NCI-H2107 treated with DMSO at 0.1 percent for 48 hours (cell line): Measurements from ENCODE around the gene EPHB3.

Experiments used
- DNase-seq: peaks from one replicate; lab custom pipeline; 2025; ENCODE audit not compliant: unreplicated experiment; lab: John Stamatoyannopoulos, UW

The EPHB3 gene

DNA sequence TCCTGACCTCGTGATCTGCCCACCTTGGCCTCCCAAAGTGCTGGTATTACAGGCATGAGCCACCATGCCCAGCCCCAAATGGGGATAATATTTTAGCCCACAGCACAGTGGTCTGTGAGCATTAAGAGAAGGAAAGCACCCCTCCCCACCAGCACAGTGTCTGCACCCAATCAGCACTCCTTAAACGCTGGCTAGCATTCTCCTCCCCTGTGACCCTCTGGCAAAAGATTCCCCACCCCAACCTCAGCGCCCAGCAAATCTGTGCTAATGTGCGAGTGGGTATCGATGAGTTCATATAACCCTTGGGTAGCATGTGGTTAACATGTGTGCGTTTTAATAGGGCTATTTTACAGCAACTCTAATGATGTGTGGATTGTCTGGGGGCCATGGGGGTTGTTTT is 18.3 kb upstream of the EPHB3 start:
- DNase-seq = no peak

DNA sequence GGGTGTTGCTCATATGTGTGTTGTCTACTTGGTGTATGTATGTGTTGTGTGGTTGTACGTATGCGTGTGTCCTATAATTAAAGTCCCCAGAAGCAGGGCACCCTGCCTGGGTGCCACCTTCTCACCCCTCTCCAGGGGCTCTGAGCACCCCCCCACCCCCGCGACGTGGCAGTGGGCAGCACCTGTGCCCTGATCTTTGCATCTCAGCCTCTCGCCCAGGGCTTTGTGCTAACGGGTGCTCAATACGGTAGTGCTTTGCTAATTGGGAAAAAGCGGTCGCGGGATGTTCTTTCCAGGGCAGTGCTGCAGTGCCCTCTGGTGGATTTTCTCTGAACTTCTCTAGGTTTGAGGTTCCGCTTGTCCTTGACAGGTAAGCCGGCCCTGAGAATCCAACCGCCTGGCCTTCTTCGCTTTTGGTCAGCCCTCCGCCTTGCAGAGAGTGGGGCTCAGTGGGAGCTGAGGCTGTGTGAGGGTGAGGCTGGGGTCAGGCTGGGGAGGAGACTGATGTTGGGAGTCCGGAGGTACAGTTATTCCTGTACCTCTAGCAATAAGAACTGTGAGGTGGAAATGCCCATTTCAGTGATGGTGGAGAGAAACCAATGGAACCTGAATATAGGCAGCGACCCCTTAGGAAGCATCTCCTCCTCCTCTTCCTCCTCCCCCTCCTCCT is 17.6 kb upstream of the EPHB3 start:
- peak; percentile 93 for DNase-seq

DNA sequence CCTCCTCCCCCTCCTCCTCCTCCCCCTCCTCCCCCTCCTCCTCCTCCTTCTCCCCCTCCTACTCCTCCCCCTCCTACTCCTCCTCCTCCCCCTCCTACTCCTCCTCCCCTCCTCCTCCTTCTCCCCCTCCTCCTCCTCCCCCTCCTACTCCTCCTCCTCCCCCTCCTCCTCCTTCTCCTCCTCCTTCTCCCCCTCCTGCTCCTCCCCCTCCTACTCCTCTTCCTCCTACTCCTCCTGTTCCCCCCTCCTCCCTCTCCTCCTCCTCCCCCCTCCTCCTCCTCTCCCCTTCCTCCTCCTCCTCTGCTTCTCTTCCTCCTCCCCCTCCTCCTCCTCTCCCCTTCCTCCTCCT is 17.1 kb upstream of the EPHB3 start:
- no peak for DNase-seq

DNA sequence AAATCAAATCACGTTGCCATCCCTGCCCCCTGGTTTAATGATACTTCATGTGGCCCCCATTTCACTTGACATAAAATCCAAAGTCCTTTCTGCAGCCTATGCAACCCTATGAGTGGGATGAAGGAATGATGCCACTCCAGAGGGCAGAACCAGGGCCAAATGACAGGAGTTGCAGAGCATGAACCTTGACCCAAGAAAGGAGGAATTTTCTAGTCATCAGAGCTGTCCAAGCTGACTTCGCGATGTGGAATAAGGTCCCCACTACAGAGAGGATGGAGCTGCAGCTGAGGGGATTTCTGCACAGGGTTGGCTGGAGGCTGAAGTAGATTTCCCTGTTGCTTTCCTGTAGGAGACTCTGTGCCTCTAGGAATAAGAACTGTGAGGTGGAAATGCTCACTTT is 15.8 kb upstream of the EPHB3 start:
- no peak for DNase-seq

DNA sequence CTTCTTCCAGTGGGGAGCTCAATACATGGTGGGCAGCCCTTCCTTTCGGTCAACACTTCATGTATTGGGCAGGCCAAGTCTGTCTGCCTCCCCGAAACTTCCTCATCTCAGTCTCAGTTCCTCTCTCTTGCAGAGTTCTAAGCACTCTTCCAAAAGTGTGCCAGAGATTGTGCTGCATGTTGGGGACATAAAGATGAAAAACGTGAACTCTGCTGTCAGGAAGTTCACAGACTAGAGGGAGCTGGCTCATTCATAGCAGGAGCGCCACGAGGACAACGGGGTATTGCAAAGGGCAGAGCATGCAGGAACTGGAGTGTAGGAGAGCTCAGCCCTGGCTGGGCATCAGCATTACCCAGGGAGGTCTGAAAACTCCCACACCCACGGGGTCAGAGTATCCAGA is 15.3 kb upstream of the EPHB3 start:
- DNase-seq = no peak

DNA sequence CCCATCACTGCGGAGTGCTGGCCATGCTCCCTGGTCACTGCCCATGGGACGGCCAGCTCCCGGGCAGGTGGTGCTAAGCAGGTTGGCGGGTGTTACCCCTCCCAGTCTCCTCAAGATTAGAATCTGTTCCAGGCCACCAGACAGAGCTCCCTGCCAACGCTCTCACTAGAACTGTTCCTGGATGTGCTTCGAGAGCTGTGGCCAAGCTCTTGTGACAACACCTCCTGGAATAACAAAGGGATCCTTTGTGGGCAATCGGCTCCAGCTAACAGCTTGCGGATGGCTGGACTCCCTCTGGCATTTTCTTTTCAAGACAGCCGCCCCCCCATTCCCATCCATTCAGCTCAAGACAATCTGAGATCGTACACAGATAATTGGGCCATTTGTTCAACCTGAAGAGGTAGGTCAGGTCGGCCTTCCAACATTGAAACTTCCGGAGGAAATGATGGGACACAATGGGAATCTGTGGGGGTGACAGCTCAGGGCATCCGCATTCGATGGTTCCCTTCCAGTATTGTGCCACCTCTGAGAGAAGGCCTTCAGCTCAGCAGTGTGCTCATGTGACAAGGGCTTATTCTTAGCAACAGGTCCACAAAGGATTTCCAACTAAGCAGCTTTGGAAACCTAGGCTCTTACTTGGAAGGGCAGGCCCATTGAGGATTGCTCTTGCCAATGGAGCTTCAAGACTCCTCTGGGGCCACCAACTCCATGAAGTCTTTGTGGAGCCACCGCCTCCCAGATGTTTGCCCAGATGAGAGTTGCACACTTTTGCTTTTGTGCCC is 11.6 kb upstream of the EPHB3 start:
- DNase-seq = no peak

DNA sequence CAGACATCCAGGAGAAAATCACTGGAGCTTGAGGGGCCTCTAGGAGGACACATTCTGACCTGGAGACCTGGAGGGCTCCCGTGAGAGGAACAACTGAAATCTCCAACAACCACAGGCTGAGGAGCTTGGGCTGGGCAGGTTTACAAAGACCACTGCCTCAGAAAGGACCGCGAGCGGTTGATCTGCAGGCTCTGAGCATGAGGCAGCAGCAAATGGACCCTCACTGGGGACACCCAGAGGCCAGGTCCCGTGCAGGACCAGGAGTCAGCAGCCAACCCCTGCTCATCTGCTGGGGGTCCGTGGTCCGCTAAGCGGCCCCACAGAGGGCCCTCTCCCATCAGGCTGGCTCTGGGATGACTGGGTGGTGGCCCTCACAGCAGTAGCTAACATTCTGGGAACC is 10.5 kb upstream of the EPHB3 start:
- no peak for DNase-seq

DNA sequence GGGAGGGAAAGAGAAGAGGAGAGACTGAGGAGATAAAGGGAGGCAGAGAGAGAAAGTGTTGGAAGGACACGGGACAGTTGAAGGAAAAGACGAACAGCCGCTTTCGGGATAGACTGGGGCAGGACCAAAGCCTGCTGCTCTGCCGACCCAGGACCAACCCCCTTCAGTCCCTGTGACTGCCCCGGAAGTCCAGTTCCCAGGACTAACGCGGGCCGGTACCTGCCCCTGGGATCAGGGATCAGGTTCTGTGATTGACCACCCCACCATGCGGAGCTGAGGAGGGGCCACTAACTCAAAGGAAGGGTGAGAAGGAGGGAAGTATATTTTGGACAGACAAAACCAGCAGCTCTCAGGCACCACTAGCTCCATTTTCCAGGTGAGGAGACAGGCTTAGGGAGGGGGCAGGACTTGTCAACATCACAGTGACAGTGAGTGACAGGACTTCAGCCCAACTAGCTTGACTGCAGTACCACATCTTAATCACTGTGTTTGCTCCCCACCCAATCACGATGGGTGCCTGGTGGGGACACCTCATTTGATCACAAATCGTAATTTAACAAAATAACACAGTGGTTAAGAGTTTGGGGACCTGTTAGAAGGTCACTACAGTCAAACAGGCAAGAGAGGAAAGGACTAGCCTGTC is 9.8 kb upstream of the EPHB3 start:
- DNase-seq = no peak

DNA sequence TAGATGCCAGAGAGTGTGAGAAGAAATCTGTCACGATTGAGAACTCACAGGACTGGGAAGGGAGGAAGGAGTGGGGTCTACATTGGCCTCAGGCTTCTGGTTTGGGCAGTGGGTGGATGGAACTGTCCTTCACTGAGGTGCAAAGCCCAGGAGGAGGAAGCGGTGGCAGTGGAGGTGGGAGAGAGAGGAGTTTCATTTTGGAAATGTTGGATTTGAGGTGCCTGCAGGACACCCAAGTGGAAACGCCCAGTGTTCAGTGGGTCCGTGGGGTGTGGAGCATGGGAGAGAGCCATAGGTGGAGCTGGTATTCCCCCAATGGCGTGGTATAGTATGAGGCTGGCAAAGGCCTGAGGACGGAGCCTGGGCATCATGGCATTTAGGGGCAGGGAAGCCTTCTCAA is 9.3 kb upstream of the EPHB3 start:
- DNase-seq = no peak

DNA sequence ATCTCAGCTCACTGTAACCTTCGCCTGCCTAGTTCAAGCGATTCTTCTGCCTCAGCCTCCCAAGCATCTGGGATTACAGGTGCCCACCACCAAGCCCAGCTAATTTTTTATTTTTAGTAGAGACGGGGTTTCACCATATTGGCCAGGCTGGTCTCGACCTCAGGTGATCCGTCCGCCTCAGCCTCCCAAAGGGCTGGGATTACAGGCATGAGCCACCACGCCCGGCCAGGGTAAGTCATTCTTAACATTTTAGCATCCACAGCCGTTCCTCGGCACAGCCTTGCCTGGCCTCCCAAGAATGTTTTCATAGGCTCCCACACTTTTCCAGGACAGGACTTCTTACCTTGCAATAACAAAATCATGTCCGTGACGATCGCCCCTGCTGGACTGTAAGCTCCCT is 8.7 kb upstream of the EPHB3 start:
- no peak for DNase-seq

DNA sequence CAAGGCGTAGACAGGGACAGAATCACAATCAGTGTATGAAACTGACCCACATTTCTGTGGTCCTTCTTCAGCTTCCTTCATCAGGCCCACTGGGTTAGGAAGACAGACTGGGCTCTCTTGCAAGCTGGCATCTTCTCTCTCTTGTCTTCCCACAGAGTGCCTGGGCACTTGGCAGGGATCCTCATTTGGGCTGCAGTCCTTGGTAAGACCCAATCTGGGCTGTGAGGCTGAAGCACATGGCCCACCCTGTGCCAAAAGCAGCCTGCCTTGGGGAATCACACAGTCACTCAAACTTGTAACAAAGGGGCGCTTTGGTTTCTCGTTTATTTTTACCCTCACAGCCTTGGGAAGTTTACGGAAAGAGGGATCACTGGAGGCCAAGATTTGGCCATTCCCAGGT is 8.2 kb upstream of the EPHB3 start:
- DNase-seq = no peak

DNA sequence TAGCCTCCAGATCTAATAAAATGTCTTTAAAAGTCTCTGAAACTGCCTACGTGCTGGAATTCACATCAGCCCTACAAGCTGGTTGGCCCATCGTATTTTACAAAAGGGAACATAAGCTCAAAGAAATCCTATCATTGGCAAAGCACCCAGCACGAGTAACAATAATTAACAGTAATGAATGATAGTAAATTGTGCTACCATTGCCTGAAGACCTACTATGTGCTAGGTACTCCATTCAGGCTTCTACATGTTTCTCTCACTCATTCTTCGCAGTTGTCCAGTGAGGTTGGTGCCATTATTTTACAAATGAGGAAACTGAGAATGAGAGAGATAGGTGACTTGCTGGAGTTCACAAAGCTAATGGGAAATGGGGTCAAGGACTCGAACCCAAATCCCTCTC is 7.1 kb upstream of the EPHB3 start:
- DNase-seq = no peak

DNA sequence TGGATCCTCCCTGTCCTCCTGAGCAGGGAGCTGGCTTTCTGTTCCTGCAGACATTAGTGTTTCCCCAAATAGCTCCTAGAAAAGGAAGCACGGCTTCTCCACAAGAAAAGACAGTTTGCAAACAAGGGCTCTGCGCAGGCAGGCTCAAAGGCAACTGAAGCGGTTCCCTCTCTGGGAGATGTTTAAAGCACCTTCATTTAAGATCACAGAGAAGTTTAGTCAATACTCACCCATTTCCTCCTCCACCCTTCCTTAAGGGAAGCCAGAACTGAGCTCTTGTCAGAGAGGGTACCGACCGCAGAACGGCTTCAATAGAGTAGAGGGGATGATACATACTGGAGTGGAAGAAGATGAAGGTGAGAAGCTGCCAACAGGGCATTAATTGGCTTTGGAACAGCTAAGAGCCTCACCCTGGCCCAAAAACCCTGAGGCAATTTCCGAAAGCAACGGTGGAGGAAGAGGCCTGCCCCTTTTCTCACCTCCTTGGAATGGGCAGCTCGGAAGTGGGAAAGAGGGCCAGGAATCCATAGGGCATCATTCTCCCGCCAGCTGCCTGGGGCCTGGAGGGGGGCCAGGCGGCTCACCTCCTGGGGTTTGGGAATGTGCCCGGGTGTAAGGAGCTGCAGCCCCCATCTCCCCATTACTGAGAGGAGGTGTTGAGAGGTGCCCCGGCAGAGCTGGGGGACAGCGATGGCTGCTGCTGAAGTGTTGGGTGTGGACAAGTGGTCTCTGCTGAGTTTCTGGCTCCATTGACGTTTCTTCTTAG is 4.8 kb upstream of the EPHB3 start:
- DNase-seq = no peak

DNA sequence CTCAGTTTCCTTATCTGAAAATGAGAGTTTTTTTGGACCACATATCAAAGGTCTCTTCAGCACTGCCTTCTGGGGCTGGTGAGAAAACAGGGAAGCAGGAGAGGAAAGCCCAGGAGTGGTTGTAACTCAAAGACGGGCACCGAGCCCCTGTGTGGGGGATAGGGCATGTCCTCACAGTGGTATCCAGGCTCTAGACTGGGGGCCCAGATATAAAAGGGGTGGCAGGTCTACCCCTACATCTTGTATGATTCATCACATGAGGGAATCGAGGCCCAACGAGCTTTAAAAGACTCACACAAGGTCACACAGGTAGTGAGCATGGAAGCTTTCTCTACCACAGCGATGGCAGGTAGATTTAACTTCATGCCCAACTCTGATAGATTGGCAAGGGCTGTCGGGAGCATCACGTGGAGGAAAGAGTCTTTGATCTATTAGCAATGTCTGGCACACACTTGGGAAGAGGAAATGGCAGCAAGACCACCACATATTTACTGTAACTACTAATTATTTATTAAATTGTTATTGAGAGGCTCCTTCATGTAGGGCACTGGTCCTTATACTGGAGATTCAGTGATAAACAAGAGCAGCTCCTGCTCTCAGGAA is 4.1 kb upstream of the EPHB3 start:
- DNase-seq = no peak

DNA sequence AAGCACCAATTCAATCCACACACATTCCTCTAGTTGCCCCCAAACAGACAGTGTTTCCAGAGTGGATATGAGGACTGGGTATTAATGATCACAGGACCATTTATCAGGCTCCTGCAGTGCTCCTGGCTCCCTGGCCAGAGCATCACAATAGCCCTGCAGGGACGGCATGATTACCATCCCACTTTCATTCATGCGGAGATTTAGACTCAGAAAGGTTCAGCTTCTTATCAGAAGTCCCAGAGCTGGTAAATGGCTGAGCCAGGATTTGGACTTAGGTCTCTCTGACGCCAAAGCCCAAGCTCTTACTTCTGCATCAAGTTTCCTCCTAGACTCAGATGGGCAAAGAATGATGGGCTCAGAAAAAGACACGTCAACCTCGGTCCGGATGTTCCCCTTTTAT is 2.9 kb upstream of the EPHB3 start:
- DNase-seq = no peak

DNA sequence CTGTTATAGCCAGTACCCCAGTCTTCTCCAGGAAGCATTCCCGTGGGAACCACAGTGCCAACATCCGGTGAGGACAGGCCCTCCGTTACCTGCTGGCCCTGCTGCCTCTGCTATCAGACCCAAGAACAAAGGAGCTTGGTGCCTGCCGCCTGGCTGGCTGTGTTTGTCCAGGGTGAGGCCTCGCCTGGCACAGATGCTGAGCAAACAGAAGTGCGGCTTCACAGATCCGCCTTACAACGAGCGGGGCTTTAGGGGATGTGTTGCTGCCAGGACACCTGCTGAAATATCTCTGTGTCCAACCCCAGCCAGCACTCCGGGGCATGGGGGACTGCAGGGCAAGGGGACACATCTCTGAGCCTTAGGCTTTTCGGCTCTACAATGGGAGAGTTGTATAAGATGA is 2.2 kb upstream of the EPHB3 start:
- peak; percentile 33 for DNase-seq

DNA sequence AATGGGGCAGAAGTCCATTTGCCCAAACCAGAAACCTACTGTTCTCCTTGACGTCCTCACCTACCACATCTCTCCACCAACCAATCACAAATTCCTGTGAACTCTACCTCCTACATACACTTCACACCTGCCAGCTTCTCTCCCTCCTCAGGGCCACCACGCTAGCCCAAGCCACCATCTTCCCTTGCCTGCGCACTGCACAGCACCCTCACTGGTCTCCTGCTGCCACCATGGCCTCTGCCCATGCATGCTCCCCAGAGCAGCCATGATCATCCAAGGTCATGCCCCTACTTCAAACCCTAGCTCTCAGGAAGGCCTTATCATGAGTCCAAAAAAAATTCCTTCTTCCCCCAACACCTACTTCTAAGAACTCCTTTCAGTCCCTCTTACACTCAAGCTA is 1.1 kb upstream of the EPHB3 start:
- no peak for DNase-seq

DNA sequence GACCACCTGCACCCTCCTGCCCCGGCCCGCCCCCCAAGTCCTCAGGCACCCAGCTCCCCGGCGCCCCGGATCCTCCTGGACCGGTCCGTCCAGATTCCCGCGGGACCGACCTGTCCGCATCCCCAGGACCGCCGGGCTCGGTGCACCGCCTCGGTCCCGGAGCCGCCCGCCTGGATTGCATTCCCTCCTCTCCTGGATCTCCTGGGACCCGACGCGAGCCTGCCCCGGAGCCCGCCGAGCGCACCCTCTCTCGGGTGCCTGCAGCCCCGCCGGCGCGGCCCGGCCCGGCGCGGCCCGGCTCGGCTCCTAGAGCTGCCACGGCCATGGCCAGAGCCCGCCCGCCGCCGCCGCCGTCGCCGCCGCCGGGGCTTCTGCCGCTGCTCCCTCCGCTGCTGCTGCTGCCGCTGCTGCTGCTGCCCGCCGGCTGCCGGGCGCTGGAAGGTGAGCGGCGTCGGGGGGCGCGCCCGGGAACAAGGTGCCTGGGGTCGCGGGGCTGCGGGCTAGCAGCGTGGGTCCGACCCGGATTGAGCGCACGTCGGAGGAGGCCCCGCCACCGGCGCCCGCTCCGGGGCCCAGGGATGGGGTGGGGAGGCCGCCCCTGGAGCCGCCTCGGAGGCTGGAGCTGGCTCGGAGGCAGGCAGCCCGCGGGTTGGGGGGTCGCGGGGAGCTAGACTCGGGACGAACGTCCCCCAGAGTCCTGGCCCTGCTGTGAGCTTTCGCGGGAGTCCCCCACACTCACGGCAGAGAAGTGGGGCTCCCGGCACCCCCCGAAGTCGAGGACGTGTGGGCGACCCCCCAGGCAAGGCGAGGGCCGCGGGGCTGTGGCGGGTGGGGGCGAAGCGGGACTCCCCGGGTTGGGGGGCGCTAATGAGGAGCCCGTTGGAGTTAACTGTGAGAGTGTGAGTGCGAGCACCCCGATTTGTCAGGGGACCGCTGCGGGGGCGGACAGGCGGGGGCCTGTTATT is 610 bp downstream of the EPHB3 start:
- DNase-seq = no peak

DNA sequence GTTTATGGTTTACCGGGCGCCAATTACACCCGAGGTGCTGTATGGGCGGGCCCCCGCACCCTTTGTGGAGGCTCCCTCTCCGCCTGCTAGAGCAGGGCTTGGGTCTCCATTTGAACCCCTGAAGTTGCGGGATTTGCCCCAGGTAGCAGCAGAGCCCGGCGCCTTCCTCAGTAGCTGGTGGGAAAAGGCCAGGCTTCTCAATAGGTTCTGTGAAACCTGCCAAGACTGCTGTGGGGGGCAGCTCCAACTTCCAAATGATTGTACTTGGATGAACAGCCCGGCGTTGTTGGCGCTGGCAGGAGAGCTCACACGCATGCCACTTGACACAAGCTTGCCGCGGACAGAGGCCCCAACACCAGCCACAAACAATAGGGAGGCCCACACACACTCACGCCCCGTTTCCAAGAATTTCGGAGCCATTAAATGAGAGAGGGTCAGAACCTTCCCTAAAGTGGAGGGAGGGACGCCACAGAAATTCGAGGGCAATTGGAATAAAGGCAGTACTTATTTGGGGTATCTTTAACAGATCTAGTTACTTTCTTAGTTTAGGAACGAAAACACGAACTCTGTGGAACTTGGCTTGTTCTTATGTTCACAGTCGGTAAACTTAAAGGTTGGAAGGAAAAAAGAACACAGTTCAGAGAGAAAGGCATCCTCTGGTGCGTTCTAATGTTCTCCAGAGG is 1.4 kb downstream of the EPHB3 start:
- no peak for DNase-seq

DNA sequence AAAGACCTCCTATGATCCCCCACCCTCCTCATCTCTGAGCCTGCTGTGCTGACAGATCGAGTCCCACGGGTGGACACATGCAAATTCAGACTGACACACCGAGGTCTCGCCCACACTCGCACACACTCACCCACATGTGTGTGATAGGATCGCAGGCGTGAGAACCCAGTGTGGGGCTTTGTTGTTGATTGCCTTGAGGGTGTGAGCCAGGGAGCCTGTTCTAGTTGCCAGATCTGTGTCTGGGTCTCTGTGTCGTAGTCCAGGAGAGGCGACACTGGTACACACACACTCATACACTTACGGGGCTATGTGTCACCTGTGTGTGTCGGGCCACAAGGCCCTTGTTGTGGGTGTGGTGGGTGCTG is 2.0 kb downstream of the EPHB3 start:
- DNase-seq = no peak
